Smooth muscle cell (in vitro differentiated cells): ENCODE data around the gene KITLG. TPM values are rescaled to one million over a fixed set of nuclear protein-coding genes. Genes with fewer than 3 reads are reported as not detected.

Experiments used
- DNase-seq: peaks from one replicate; lab custom pipeline; 2025; ENCODE audit not compliant: unreplicated experiment; lab: John Stamatoyannopoulos, UW
- H2AFZ ChIP-seq: fragments of 200-600 bp; sonication (generic); 2 replicates; pipeline ENCODE4 v1.6.0; 2016; ENCODE audit warnings: antibody characterized with exemption, low read depth, mild to moderate bottlenecking
- H3F3A ChIP-seq: fragments of 200-600 bp; sonication (generic); 2 replicates; pipeline ENCODE4 v1.6.0; 2017; ENCODE audit warnings: antibody characterized with exemption, low read depth
- H3K27ac ChIP-seq: fragments of 200-600 bp; sonication (generic); 2 replicates; pipeline ENCODE4 v1.5.1; 2016; ENCODE audit warnings: low read depth, mild to moderate bottlenecking
- H3K27me3 ChIP-seq: fragments of 200-600 bp; sonication (generic); 2 replicates; pipeline ENCODE4 v1.6.1; 2016; ENCODE audit warnings: low read depth, mild to moderate bottlenecking
- H3K36me3 ChIP-seq: fragments of 200-600 bp; sonication (generic); 2 replicates; pipeline ENCODE4 v1.5.1; 2016; ENCODE audit warnings: low read depth
- H3K4me1 ChIP-seq: fragments of 200-600 bp; sonication (generic); 2 replicates; pipeline ENCODE4 v1.5.1; 2016; ENCODE audit warnings: low read depth
- H3K4me2 ChIP-seq: fragments of 200-600 bp; sonication (generic); 2 replicates; pipeline ENCODE4 v1.6.0; 2016; ENCODE audit warnings: mild to moderate bottlenecking
- H3K4me3 ChIP-seq: fragments of 200-600 bp; sonication (generic); 2 replicates; pipeline ENCODE4 v1.5.1; 2016; ENCODE audit warnings: mild to moderate bottlenecking
- H3K79me2 ChIP-seq: fragments of 200-600 bp; sonication (generic); 2 replicates; pipeline ENCODE4 v1.6.0; 2016; ENCODE audit warnings: low read depth, mild to moderate bottlenecking
- H3K9ac ChIP-seq: fragments of 200-600 bp; sonication (generic); 2 replicates; pipeline ENCODE4 v1.6.0; 2016; ENCODE audit warnings: low read depth
- H3K9me3 ChIP-seq: fragments of 200-600 bp; sonication (generic); replicated peaks from 2 replicates; pipeline ENCODE4 v1.5.1; 2016; ENCODE audit warnings: low read depth
- H4K20me1 ChIP-seq: fragments of 200-600 bp; sonication (generic); 2 replicates; pipeline ENCODE4 v1.6.0; 2016; ENCODE audit warnings: low read depth
- WGBS: methylation state at CpG from one replicate; pipeline ENCODE4 v1.1.7; 2016; ENCODE audit warnings: low lambda C conversion rate; 5-methylcytosine and 5-hydroxymethylcytosine counted together
- polyA plus RNA-seq: library from polyadenylated mRNA; unstranded; fragments of >200 nt; fragmentation: Nextera tagmentation; extraction: Ambion mirVana; gene quantifications from 2 replicates; pipeline ENCODE4 v1.2.1, GENCODE V29; 2016
- total RNA-seq: library from RNA; depleted of rRNA; stranded (reverse); fragments of >200 nt; gene quantifications from 2 replicates; pipeline ENCODE4 v1.2.3, GENCODE V29; 2014
- TF ChIP-seq, protein P1 (sequence below): fragments of 200-600 bp; sonication (generic); IDR thresholded peaks from 2 replicates; pipeline ENCODE4 v1.5.1; 2017; ENCODE audit warnings: borderline replicate concordance, mild to moderate bottlenecking, antibody characterized with exemption; ENCODE audit not compliant: insufficient read depth, poor library complexity, severe bottlenecking

KITLG gene
- total and polyA plus RNA-seq, 2 experiments from 2014 or later, result 2.1 to 8.0 TPM

- Histone ChIP-seq H4K20me1 (no peaks in the 10 kb centered on the region), H3K79me2 (no peaks in the 10 kb centered on the region), H3K36me3 (no peaks in the 10 kb centered on the region), H3K27ac (no peak overlapping the region), H3K9me3 (no peaks in the 10 kb centered on the region), H3K4me1 (peaks cover 8% of the 10 kb centered on the region), H3K4me3 (no peak overlapping the region), H3K27me3 (no peaks in the 10 kb centered on the region), H3F3A (no peaks in the 10 kb centered on the region), H3K4me2 (no peak overlapping the region), H2AFZ (no peak overlapping the region), H3K9ac (no peak overlapping the region)
- WGBS, result 77% methylated on average over 1 of the region's 1 CpG
- DNase-seq, result no peak
- TF ChIP-seq, protein P1, sequence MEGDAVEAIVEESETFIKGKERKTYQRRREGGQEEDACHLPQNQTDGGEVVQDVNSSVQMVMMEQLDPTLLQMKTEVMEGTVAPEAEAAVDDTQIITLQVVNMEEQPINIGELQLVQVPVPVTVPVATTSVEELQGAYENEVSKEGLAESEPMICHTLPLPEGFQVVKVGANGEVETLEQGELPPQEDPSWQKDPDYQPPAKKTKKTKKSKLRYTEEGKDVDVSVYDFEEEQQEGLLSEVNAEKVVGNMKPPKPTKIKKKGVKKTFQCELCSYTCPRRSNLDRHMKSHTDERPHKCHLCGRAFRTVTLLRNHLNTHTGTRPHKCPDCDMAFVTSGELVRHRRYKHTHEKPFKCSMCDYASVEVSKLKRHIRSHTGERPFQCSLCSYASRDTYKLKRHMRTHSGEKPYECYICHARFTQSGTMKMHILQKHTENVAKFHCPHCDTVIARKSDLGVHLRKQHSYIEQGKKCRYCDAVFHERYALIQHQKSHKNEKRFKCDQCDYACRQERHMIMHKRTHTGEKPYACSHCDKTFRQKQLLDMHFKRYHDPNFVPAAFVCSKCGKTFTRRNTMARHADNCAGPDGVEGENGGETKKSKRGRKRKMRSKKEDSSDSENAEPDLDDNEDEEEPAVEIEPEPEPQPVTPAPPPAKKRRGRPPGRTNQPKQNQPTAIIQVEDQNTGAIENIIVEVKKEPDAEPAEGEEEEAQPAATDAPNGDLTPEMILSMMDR, result no peak
Observed at GRCh38 chr12:88530868-88531267, 49.4 kb downstream of the KITLG start.

- H3K4me1 ChIP-seq, result peaks cover 8% of the 10 kb centered on the region
- DNase-seq, result no peak
- H4K20me1 ChIP-seq, result no peaks in the 10 kb centered on the region
- H2AFZ ChIP-seq, result no peak overlapping the region
- TF ChIP-seq, protein P1, result no peak
- H3K79me2 ChIP-seq, result no peaks in the 10 kb centered on the region
- H3K27me3 ChIP-seq, result no peaks in the 10 kb centered on the region
- no peak overlapping the region for H3K9ac ChIP-seq
- no peak overlapping the region for H3K4me2 ChIP-seq
- H3K9me3 ChIP-seq, result no peaks in the 10 kb centered on the region
- H3K27ac ChIP-seq, result no peak overlapping the region
- no peaks in the 10 kb centered on the region for H3F3A ChIP-seq
- WGBS, result 72% methylated on average over 9 of the region's 9 CpGs
- H3K4me3 ChIP-seq, result no peak overlapping the region
- H3K36me3 ChIP-seq, result no peaks in the 10 kb centered on the region
Observed at GRCh38 chr12:88529531-88530488, 50.5 kb downstream of the KITLG start.

DNA sequence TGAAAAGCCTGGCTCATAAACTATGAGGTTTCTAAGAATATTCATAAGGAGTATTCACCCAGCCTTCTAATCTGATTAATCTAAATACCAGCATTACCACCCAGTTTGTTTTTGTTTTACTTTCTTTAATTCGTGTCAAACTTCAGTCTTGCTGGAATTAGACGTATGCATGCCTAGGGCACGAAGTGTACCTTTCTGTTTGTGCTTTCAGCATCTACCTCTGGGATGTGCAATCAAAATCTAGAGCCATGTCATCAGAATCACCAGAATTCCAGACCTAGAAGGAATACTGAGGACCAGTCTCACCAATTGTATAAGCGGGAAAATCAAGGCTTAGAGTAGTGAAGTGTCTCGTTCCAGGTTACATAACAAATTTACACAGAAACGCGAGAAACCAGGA is 57.3 kb downstream of the KITLG start:
- H2AFZ ChIP-seq, result no peak overlapping the region
- no peak overlapping the region for H3K27ac ChIP-seq
- no peak overlapping the region for H3K4me2 ChIP-seq
- TF ChIP-seq, protein P1, result no peak
- H3K4me3 ChIP-seq, result no peak overlapping the region
- 94% methylated on average over 7 of the region's 7 CpGs for WGBS
- H3F3A ChIP-seq, result no peaks in the 10 kb centered on the region
- no peak for DNase-seq
- H3K9ac ChIP-seq, result no peak overlapping the region
- H4K20me1 ChIP-seq, result no peaks in the 10 kb centered on the region
- H3K79me2 ChIP-seq, result no peaks in the 10 kb centered on the region
- no peaks in the 10 kb centered on the region for H3K9me3 ChIP-seq
- no peaks in the 10 kb centered on the region for H3K27me3 ChIP-seq
- no peaks in the 10 kb centered on the region for H3K4me1 ChIP-seq
- no peaks in the 10 kb centered on the region for H3K36me3 ChIP-seq
